ENCODE measurements around the gene KRT6C.

The KRT6C gene

DNA sequence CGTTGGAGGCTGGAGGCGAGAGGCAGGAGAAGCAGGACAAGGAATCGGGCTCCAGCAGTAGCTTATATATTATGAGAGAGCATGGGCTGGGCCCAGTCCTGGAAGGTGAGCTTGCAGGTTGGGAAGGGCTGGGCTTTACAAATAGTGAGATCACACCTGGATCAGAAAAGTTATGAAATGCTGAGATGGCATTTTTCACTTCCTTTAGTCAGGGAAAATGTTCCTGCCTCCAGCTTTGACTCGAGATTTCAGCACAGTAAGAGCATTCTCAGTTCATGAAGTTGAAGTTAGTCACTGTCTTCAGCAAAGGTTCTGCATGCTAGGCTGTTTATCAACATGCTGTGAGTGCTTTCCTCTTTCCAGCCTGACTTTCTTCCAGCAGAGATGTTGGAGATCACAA is at the start of gene KRT6C:
Gene KRT6C, minus strand, starts transcription at position 38 of the 400 bp plus-strand sequence. CDS start 68 bp downstream, outside the sequence.
- Histone ChIP-seq H3K27ac (ENCODE audit: low read length) (no peak within 1 kb of the TSS), H3K36me3 (ENCODE audit: insufficient read depth, low read depth, low read length) (no peaks in the 10 kb centered on the region), H3K4me1 (ENCODE audit: insufficient read depth, low read length) (no peaks in the 10 kb centered on the region), H3K4me3 (ENCODE audit: low read length) (no peak within 1 kb of the TSS), H3K27me3 (ENCODE audit: insufficient read depth, low read length) (no peaks in the 10 kb centered on the region), H3K9ac (ENCODE audit: low read depth, low read length) (no peak within 1 kb of the TSS), H3K9me3 (ENCODE audit: insufficient read depth, low read depth, low read length) (peaks cover 6% of the 10 kb centered on the region)

DNA sequence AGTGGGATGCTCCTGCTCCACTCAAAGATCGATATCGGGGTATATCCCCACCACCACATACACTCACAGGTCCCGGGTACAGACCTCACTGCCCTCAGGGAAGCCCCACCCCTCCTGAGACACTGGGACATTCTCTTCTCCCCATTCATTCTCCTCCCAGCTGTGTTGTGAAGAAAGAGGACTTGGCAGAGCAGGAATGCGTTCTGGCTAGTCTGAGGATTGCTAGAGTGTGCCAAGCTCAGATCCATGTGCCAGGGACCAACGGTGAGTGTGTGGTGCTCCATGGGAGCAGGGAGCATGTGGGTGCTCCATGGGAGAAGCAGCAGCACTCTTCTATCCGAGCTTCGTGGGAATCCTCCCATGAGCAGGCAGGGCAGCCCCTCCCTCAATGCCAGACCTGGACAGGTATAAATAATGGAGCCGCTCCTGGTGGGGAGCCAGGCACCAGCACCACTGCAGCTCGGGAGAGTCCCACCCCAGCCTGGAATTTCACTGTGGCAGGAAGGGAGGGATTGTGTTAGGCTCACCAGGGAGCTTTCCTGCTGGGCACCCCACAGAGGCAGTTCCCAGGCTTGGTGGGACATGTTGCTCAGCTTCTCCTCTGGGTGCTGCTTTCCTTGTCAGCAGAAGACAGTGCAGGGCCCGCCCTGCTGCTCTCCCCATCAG is 48.9 kb upstream of the KRT6C start:
- no peaks in the 10 kb centered on the region for H3K36me3 ChIP-seq (ENCODE audit: insufficient read depth, low read depth, low read length)
- H3K27me3 ChIP-seq (ENCODE audit: insufficient read depth, low read length), result no peaks in the 10 kb centered on the region; the same call in 1 of the 2 replicates
- no peaks in the 10 kb centered on the region for H3K4me1 ChIP-seq (ENCODE audit: insufficient read depth, low read length)
- H3K4me3 ChIP-seq (ENCODE audit: low read length), result no peak overlapping the region
- no peak overlapping the region for H3K27ac ChIP-seq (ENCODE audit: low read length)
- no peaks in the 10 kb centered on the region for H3K9me3 ChIP-seq (ENCODE audit: insufficient read depth, low read depth, low read length)
- no peak overlapping the region for H3K9ac ChIP-seq (ENCODE audit: low read depth, low read length)

DNA sequence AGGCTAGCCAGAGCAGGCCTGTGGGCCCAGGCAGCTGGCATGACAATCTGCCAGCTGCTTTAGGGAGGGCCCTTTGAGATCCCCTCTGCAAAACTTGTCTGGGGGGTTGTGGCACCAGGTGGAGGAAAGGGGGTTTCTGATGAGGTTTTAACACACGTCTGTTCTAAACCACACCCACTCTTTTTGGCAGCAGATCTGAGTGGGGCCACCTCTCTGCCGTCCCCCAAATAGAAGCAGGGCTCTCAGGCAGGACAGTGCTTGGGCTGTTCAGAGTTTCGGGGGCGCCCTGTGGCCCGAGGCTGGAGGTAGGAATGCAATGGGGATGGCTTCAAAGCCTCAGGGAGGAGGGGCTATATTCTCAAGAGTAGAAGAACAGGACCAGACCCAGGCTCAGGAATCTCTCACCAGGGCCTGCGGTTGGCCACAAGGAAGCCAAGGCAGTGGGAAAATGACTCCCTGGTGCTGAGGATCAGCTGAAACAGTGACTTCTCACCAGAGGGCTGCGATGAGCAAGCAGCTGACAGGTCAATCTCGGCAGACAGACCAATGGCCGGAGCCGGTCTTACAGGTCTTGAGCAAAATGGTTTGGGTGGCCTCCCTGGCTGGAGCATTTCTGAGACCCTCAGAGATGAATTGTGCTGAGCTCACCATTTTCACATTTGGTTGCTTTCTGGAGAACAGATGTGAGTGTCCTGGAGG is 48.1 kb upstream of the KRT6C start:
- no peaks in the 10 kb centered on the region; the same call in 1 of the 2 replicates for H3K27me3 ChIP-seq (ENCODE audit: insufficient read depth, low read length)
- H3K9me3 ChIP-seq (ENCODE audit: insufficient read depth, low read depth, low read length), result no peaks in the 10 kb centered on the region
- no peak overlapping the region for H3K27ac ChIP-seq (ENCODE audit: low read length)
- no peaks in the 10 kb centered on the region for H3K36me3 ChIP-seq (ENCODE audit: insufficient read depth, low read depth, low read length)
- H3K4me3 ChIP-seq (ENCODE audit: low read length), result no peak overlapping the region
- H3K9ac ChIP-seq (ENCODE audit: low read depth, low read length), result no peak overlapping the region
- no peaks in the 10 kb centered on the region for H3K4me1 ChIP-seq (ENCODE audit: insufficient read depth, low read length)

DNA sequence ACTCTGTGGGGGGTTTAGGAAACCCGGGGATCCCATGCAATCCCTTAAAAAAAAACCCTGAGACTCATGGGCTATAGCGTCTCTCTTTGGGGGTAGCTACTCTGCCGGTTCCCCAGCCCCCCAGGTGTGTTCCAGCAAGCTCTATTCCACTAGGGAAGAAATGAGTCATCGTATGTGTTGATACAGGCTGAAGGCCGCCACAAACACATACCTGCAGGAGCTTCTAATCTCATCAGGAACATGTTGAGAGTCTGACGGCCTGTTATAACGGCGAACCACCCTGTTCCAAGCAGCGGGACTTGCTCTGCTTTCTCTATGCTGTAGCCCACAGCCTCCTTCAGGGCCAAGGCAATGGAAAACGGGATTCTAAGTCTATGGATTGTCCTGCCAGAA is 47.6 kb upstream of the KRT6C start:
- H3K4me3 ChIP-seq (ENCODE audit: low read length), result no peak overlapping the region
- H3K4me1 ChIP-seq (ENCODE audit: insufficient read depth, low read length), result no peaks in the 10 kb centered on the region
- no peaks in the 10 kb centered on the region for H3K9me3 ChIP-seq (ENCODE audit: insufficient read depth, low read depth, low read length)
- no peaks in the 10 kb centered on the region; the same call in 1 of the 2 replicates for H3K27me3 ChIP-seq (ENCODE audit: insufficient read depth, low read length)
- H3K36me3 ChIP-seq (ENCODE audit: insufficient read depth, low read depth, low read length), result no peaks in the 10 kb centered on the region
- no peak overlapping the region for H3K9ac ChIP-seq (ENCODE audit: low read depth, low read length)
- no peak overlapping the region for H3K27ac ChIP-seq (ENCODE audit: low read length)

DNA sequence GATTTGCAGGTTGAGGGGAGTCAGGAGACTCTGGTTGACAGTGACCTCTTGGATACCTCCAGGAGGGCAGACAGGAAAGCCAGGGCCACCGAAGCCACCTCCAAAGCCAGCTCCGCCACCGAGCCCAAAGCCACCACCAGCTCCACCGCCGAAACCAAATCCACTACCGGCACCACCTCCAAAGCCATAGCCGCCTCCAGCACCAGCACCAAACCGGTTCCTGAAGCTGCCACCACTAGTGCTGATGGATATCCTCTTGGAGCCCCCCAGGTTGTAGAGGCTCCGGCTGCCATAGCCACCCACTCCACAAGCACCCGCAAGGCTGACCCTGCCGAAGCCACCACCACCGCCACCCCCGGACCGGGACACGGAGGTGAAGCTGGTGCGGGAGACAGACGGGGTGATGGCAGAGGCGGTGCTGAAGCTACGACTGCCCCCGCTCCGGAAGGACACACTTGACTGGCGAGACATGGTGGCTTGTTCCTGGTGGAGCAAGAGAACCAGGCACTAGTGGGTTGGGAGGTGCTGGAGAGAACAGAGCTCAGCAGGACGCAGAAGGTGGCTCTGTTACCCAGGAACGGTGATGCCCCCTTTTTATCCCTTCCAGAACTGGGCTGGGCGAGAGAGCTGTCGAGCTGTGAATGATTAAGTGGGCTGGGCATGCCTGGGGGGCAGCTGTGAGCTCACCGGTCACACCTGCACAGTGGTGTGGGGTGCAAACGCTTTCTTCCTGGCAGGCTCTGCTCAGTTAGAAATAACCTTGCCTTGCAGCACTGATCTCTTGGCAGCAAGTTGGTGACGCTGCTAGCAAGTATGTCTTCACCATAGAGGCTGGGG is 46.4 kb upstream of the KRT6C start, which contains the start of gene KRT5:
Gene KRT5, minus strand, starts transcription at position 569 of the 837 bp plus-strand sequence. Its CDS starts 98 bp downstream, at position 471.
- no peak within 1 kb of the TSS for H3K9ac ChIP-seq (ENCODE audit: low read depth, low read length)
- H3K27me3 ChIP-seq (ENCODE audit: insufficient read depth, low read length), result no peaks in the 10 kb centered on the region; the same call in 1 of the 2 replicates
- H3K36me3 ChIP-seq (ENCODE audit: insufficient read depth, low read depth, low read length), result no peaks in the 10 kb centered on the region
- no peaks in the 10 kb centered on the region for H3K9me3 ChIP-seq (ENCODE audit: insufficient read depth, low read depth, low read length)
- H3K4me3 ChIP-seq (ENCODE audit: low read length), result no peak within 1 kb of the TSS
- no peak within 1 kb of the TSS for H3K27ac ChIP-seq (ENCODE audit: low read length)
- no peaks in the 10 kb centered on the region for H3K4me1 ChIP-seq (ENCODE audit: insufficient read depth, low read length)

DNA sequence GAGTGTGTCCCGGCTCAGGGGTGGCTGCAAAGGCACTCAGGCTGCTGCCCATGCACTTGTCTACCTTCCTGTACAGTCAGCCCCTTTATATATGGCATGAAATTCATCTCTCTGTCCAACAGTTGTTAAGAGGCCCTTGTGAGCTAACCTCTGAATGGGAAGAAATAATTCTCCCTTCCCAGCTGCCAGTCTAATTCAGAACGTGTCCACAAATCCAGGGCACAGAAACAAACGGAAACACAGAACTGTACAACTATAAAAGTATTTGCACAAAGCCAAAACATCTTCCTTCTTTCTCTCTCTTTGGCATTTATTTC is 45.7 kb upstream of the KRT6C start:
- Histone ChIP-seq H3K9ac (ENCODE audit: low read depth, low read length) (no peak overlapping the region), H3K4me1 (ENCODE audit: insufficient read depth, low read length) (no peaks in the 10 kb centered on the region), H3K9me3 (ENCODE audit: insufficient read depth, low read depth, low read length) (no peaks in the 10 kb centered on the region), H3K36me3 (ENCODE audit: insufficient read depth, low read depth, low read length) (no peaks in the 10 kb centered on the region), H3K4me3 (ENCODE audit: low read length) (no peak overlapping the region), H3K27me3 (ENCODE audit: insufficient read depth, low read length) (no peaks in the 10 kb centered on the region), H3K27ac (ENCODE audit: low read length) (no peak overlapping the region)

DNA sequence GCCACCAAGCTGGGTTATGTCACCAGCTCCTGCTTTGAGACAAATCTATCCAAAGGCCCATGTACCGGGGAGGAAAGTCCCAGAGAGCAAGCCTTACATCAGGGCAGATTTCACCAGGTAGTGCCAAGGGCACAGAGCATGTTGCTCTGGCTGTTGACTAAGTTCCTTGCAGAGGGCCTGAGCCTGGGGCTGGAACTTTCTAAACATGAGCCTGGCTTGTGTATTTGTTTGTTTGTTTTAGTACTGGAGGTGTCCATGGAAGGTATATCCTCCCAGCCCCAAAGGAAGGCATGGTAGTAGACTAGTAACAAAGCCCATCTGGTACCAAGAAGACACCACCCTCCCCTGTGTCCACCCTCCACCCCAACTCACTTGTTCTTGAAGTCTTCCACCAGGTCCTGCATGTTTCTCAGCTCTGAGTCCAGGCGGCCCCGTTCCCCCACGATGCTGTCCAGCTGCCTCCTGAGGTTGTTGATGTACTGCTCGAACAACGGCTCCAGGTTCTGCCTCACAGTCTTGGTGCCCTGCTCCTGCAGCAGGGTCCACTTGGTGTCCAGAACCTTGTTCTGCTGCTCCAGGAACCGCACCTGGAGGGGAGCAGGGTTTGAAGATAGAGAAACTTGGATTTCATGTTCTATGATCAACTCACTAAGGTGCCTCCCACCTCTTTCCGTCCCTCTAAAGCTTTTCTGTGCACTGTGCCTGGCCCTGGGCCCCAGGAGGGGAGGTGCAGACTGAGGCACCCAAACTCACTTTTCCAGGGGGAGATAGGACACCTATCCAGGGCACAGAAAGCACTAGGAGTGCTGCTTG is 45.2 kb upstream of the KRT6C start:
- no peaks in the 10 kb centered on the region for H3K9me3 ChIP-seq (ENCODE audit: insufficient read depth, low read depth, low read length)
- H3K36me3 ChIP-seq (ENCODE audit: insufficient read depth, low read depth, low read length), result no peaks in the 10 kb centered on the region
- no peak overlapping the region for H3K9ac ChIP-seq (ENCODE audit: low read depth, low read length)
- H3K4me3 ChIP-seq (ENCODE audit: low read length), result no peak overlapping the region
- no peaks in the 10 kb centered on the region for H3K27me3 ChIP-seq (ENCODE audit: insufficient read depth, low read length)
- H3K27ac ChIP-seq (ENCODE audit: low read length), result no peak overlapping the region
- H3K4me1 ChIP-seq (ENCODE audit: insufficient read depth, low read length), result no peaks in the 10 kb centered on the region

DNA sequence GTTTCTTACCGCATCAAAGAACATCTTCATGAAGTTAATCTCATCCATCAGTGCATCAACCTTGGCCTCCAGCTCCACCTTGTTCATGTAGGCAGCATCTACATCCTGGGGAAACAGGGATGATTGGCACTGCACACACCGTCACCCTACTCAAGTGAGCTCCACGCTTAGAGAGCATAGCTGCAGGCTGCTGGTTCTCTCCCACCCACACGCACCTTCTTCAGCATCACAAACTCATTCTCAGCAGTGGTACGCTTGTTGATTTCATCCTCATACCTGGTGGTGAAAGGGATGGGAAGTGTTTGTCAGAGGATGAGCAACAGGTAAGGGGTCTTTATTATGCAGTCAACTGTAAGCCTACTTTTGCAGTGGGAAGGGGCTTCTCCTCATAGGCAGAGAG is 44.3 kb upstream of the KRT6C start:
- H3K4me1 ChIP-seq (ENCODE audit: insufficient read depth, low read length), result no peaks in the 10 kb centered on the region
- no peaks in the 10 kb centered on the region for H3K36me3 ChIP-seq (ENCODE audit: insufficient read depth, low read depth, low read length)
- no peak overlapping the region for H3K27ac ChIP-seq (ENCODE audit: low read length)
- no peak overlapping the region for H3K9ac ChIP-seq (ENCODE audit: low read depth, low read length)
- no peaks in the 10 kb centered on the region for H3K27me3 ChIP-seq (ENCODE audit: insufficient read depth, low read length)
- H3K4me3 ChIP-seq (ENCODE audit: low read length), result no peak overlapping the region
- H3K9me3 ChIP-seq (ENCODE audit: insufficient read depth, low read depth, low read length), result no peaks in the 10 kb centered on the region

DNA sequence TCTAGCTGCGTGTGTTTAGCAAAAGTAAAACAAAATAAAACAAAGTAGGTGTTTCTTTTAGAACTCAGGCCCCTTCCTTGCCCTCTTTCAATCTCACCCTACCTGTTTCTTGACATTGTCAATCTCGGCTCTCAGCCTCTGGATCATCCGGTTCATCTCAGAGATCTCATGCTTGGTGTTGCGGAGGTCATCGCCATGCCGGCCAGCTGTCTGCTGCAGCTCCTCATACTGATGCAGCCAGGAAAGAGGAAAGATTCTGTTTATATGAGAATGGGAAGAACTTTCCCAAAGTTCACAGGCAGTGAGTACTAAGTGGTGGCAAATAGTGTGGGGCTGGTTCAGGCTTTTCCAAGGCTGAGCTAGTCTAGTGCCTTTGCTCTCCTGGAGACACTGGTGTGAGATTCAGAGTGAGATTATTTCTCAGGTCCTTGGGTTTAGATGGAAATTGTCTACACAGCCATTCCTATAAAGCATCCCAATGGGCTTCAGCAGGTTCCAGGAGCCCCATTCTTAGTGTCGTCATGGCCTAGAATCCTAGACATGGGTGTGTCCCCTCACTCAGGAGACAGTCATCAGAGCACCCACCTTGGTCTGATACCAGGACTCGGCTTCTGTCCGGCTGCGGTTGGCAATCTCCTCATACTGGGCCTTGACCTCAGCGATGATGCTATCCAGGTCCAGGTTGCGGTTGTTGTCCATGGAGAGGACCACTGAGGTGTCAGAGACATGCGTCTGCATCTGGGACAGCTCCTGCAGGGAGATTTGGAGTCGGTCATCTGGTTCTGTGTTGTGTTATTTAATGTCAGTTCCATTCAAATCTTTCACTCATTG is 43.6 kb upstream of the KRT6C start:
- Histone ChIP-seq H3K27ac (ENCODE audit: low read length) (no peak overlapping the region), H3K9ac (ENCODE audit: low read depth, low read length) (no peak overlapping the region), H3K27me3 (ENCODE audit: insufficient read depth, low read length) (no peaks in the 10 kb centered on the region), H3K4me3 (ENCODE audit: low read length) (no peak overlapping the region), H3K36me3 (ENCODE audit: insufficient read depth, low read depth, low read length) (no peaks in the 10 kb centered on the region), H3K4me1 (ENCODE audit: insufficient read depth, low read length) (no peaks in the 10 kb centered on the region), H3K9me3 (ENCODE audit: insufficient read depth, low read depth, low read length) (no peaks in the 10 kb centered on the region)

DNA sequence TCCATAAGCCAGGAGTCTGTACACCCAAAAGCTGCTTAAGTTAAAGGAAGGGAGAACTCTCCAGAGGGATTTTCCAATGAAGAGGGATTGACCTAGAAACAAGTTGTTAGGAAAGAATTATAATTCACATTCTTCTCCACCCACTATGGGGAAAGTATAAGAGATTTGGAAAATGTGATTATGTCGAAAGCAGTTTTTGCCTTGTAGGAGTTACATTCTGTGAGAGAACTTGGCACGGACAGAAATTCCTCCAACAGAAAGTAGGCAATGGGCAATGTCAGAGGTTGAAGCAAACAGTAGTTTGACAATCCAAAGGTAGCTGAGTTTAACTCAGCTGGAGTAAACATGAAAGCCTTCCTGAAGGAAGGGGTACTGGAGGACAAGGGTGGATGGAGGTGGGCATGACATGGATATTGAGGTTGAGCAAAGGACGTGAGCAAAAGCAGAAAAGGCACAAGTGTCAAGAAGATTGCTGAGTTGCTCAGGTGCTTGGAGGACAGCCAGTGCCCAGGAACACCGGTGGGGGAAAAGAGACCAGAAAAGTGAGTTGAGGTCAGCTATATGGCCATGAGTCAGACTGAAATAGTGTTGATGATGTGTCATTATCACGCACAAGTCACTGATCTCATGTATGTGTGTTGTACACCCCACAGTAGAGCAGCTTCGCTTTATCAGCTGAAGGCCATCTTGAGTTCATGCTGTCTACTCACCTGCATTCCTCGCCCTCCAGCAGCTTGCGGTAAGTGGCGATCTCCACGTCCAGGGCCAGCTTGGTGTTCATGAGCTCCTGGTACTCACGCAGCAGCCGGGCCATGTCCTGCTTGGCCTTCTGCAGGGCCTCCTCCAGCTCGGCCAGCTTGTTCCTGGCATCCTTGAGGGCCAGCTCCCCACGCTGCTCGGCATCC is 42.6 kb upstream of the KRT6C start:
- Histone ChIP-seq H3K36me3 (ENCODE audit: insufficient read depth, low read depth, low read length) (no peaks in the 10 kb centered on the region), H3K27me3 (ENCODE audit: insufficient read depth, low read length) (no peaks in the 10 kb centered on the region), H3K27ac (ENCODE audit: low read length) (no peak overlapping the region), H3K9me3 (ENCODE audit: insufficient read depth, low read depth, low read length) (peaks cover 1% of the 10 kb centered on the region; the same call in 1 of the 2 replicates), H3K9ac (ENCODE audit: low read depth, low read length) (no peak overlapping the region), H3K4me1 (ENCODE audit: insufficient read depth, low read length) (no peaks in the 10 kb centered on the region), H3K4me3 (ENCODE audit: low read length) (no peak overlapping the region)
